ENCODE results near the gene CDIP1.

The CDIP1 gene

DNA sequence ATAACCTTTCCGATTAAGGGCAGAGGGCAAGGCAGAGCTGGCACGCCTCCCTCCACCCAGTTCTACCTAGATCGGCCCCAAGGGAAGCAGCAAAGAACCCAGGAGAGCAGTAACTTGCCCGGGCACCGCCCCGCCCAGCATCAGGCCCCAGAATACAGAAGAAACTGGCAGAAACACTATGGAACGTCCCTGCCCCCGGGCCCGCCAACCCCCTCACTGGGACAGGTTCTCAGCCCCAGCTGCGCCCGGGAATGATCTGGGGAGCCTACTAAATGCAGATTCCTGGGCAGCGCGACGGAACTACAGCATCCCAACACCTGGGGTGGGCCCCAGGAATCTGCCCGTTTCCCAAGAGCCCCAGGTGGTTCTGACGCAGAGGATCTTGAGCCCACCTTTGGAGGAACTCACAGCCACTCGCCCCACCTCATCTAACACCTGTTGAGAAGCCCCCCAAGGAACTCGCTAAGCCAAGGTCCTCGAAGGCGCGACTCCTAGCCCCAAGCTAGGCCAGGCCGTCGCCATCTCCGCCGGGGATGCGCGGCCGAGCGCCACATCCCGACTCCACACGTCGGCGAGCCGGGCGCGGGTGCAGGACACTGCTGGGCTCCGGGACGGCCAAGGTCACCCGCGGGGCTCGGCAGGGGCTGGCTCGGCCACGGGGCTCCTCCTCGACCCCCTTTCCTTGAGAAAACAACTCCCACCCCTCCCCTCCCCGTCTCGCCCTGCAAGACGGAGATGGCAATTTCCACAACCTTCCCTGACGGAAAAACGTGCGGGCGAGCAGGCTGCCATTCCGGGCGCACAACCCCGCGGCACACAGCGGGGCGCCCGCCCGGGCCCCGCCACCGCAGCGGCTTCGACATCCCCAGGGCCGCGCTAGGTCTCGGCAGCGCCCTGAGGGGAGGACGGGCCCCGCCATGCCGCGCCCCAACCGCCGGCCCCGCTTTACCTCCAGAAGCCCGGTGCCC is 913 bp downstream of the CDIP1 start:
- Histone ChIP-seq H3K36me3 (replicated peaks) (no peaks in the 10 kb centered on the region), H3K27ac (no peak overlapping the region), H3K4me3 (ENCODE audit: low read depth, low read length) (peak overlapping the region; percentile 63), H3K27me3 (replicated peaks) (no peaks in the 10 kb centered on the region)
- DNase-seq, result no peak
- in situ Hi-C loops (cut with HindIII; ENCODE audit: low pct_ligation_motif_present, low sequenced_read_pairs), result no loop called here
- TF ChIP-seq, protein P1, sequence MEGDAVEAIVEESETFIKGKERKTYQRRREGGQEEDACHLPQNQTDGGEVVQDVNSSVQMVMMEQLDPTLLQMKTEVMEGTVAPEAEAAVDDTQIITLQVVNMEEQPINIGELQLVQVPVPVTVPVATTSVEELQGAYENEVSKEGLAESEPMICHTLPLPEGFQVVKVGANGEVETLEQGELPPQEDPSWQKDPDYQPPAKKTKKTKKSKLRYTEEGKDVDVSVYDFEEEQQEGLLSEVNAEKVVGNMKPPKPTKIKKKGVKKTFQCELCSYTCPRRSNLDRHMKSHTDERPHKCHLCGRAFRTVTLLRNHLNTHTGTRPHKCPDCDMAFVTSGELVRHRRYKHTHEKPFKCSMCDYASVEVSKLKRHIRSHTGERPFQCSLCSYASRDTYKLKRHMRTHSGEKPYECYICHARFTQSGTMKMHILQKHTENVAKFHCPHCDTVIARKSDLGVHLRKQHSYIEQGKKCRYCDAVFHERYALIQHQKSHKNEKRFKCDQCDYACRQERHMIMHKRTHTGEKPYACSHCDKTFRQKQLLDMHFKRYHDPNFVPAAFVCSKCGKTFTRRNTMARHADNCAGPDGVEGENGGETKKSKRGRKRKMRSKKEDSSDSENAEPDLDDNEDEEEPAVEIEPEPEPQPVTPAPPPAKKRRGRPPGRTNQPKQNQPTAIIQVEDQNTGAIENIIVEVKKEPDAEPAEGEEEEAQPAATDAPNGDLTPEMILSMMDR (IDR thresholded peaks at IDR 0.05; ENCODE audit: low read depth, low read length, missing control alignments), result no peak

DNA sequence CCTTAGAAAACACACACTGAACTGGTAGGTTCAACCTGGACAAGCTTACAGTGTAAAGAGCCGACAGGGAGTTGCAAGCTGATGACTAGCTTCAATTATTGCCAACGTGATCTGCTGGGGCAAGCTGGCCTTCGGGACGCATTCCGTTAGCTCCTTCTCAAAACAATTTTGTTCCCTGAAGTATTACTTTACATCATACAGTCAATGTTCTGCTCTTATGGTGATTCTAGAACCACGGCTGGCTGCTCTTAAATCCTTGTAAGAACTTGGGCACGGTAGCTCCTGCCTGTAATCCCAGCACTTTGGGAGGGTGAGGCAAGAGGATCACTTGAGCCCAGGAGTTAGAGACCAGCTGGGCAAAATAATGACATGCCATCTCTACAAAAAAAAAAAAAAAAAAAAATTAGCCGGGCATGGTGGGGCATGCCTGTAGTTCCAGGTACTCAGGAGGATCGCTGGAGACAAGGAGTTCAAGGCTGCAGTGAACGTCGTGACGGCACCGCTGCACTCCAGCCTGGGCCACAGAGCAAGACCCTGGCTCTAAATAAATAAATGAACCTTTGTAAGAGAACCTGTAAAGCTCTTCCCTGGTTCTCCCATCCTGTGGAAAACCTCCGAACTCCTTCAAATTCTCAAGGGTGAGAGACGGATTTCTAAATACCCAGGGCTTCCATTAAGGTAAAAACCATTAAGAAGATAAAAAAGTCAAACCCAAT is 2.0 kb downstream of the CDIP1 start:
- Histone ChIP-seq H3K27ac (no peak overlapping the region), H3K27me3 (replicated peaks) (no peaks in the 10 kb centered on the region), H3K4me3 (ENCODE audit: low read depth, low read length) (no peak overlapping the region), H3K36me3 (replicated peaks) (no peaks in the 10 kb centered on the region)
- in situ Hi-C loops (cut with HindIII; ENCODE audit: low pct_ligation_motif_present, low sequenced_read_pairs), result no loop called here
- DNase-seq, result no peak
- TF ChIP-seq, protein P1 (IDR thresholded peaks at IDR 0.05; ENCODE audit: low read depth, low read length, missing control alignments), result no peak

DNA sequence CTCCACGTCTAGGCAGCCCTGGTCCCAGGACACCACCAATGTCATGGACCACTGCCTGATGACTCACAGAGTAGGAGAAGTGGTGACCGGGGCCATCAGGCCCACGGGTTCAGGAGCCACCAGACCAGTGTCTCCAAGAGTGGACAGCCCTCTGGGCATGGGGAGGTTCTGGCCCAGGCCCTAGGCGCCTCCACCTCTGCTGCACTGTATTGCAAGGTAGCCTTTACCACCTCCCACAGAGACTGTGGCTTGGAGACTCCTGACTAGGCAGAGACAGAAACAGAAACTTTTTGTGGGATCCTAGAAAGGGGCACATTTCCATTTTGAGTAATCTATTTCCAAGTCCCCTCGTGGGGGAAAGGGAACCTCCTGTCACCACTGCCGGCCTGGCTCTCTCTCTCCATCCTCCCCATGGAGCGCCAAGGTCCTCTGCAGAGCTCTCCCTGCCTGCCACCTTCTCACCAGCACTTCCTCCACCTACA is 2.9 kb downstream of the CDIP1 start:
- no peak overlapping the region for H3K27ac ChIP-seq
- H3K36me3 ChIP-seq (replicated peaks), result no peaks in the 10 kb centered on the region
- TF ChIP-seq, protein P1 (IDR thresholded peaks at IDR 0.05; ENCODE audit: low read depth, low read length, missing control alignments), result no peak
- in situ Hi-C loops (cut with HindIII; ENCODE audit: low pct_ligation_motif_present, low sequenced_read_pairs), result no loop called here
- no peak for DNase-seq
- H3K27me3 ChIP-seq (replicated peaks), result no peaks in the 10 kb centered on the region
- H3K4me3 ChIP-seq (ENCODE audit: low read depth, low read length), result no peak overlapping the region

DNA sequence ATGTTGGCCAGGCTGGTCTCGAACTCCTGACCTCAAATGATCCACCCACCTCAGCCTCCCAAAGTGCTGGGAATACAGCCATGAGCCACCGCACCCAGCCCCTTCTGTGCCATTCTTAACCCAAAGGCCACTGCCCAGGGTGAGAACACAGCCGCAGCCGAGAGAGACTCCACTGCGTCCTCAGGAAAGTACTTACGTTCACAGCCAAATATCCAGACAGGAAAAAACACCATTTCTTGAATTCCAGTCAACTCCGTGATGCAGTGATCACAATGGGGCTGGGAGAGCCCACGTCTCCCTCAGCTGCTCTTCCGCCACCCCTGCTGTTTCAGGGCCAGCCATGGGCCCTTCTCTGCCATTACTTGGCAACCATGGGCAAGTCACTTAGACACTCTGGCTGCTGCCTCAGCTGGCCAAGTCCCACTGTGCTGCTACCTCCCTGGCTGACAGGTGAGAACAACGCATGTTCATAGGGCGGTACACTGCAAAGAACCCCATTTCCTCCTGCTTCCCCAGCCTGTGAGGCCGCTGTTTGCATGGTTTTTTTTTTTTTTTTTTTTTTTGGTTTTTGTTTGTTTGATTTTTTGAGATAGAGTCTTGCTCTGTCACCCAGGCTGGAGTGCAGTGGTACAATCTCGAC is 4.3 kb downstream of the CDIP1 start:
- no peaks in the 10 kb centered on the region for H3K27me3 ChIP-seq (replicated peaks)
- in situ Hi-C loops (cut with HindIII; ENCODE audit: low pct_ligation_motif_present, low sequenced_read_pairs), result no loop called here
- TF ChIP-seq, protein P1 (IDR thresholded peaks at IDR 0.05; ENCODE audit: low read depth, low read length, missing control alignments), result no peak
- H3K27ac ChIP-seq, result no peak overlapping the region
- no peaks in the 10 kb centered on the region for H3K36me3 ChIP-seq (replicated peaks)
- H3K4me3 ChIP-seq (ENCODE audit: low read depth, low read length), result no peak overlapping the region
- DNase-seq, result no peak

DNA sequence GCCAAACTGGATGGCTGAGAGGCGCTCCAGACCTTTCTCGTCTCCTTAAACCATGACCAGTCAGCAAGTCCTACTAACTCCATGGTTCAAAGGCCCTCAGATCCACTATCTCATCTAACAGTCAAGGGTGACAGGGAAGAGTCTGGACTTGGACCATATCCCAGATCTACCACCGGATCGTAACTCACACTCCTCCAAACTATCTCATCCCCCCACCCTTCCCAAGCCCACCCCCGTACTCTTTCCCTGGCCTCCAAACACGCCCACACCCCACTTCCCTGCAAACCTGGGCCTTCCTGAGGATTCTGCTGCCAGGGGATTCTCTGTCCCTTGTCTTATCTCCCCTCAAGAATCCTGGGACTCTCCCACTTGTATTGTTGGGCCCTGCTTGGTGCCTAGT is 5.1 kb downstream of the CDIP1 start:
- TF ChIP-seq, protein P1 (IDR thresholded peaks at IDR 0.05; ENCODE audit: low read depth, low read length, missing control alignments), result no peak
- Histone ChIP-seq H3K36me3 (replicated peaks) (no peaks in the 10 kb centered on the region), H3K27me3 (replicated peaks) (no peaks in the 10 kb centered on the region), H3K4me3 (ENCODE audit: low read depth, low read length) (no peak overlapping the region), H3K27ac (no peak overlapping the region)
- no peak for DNase-seq
- in situ Hi-C loops (cut with HindIII; ENCODE audit: low pct_ligation_motif_present, low sequenced_read_pairs), result no loop called here
